ENCODE data around the gene FBXL2. TPM values are rescaled to one million over a fixed set of nuclear protein-coding genes. Genes with fewer than 3 reads are reported as not detected.
"Not testable (repeated sequence)": the region's sequence is repeated elsewhere in the genome, so short reads cannot be mapped to it uniquely, and the experiment has no call there.

FBXL2 gene
- total RNA-seq, 4 donors from 2014 or later = 0.24 to 1.9 (median 0.82) TPM; not detected in 1

GRCh38 chr3:33401781-33402180 is 124.5 kb downstream of the FBXL2 start:
- Histone ChIP-seq H3K4me1 (no peaks in the 10 kb centered on the region), H3K36me3 (peaks cover 0 to 85% of the 10 kb centered on the region in 2 donors), H3K27ac (no peak overlapping the region), H3K27me3 (no peaks in the 10 kb centered on the region), H3K4me3 (no peak overlapping the region), H3K9me3 (no peaks in the 10 kb centered on the region)
- TF ChIP-seq CTCF (IDR thresholded peaks at IDR 0.05 in 4 of 5, conservative IDR thresholded peaks at IDR 0.05 in 1 of 5) (no peak), POLR2A (IDR thresholded peaks at IDR 0.05) (no peak)
- in situ Hi-C loops (cut with MboI; ENCODE audit: low sequenced_read_pairs in 4 of 4) (no loop called here), intact Hi-C loops (cut with DNase I; ENCODE audit: low total_unique reads) (no loop called here)
- ATAC-seq = no peak
- no peak for DNase-seq

- ATAC-seq = no peak
- Histone ChIP-seq H3K4me3 (no peak overlapping the region), H3K27ac (no peak overlapping the region), H3K27me3 (no peaks in the 10 kb centered on the region), H3K9me3 (no peaks in the 10 kb centered on the region), H3K4me1 (no peaks in the 10 kb centered on the region), H3K36me3 (peaks cover 0 to 86% of the 10 kb centered on the region in 2 donors)
- intact Hi-C loops (cut with DNase I; ENCODE audit: low total_unique reads) = no loop called here
- in situ Hi-C loops (cut with MboI; ENCODE audit: low sequenced_read_pairs in 4 of 4) = no loop called here
- DNase-seq = no peak
- TF ChIP-seq CTCF (IDR thresholded peaks at IDR 0.05 in 4 of 5, conservative IDR thresholded peaks at IDR 0.05 in 1 of 5) (no peak), POLR2A (IDR thresholded peaks at IDR 0.05) (no peak)
Measured at GRCh38 chr3:33402936-33403335, 125.7 kb downstream of the FBXL2 start.

DNA sequence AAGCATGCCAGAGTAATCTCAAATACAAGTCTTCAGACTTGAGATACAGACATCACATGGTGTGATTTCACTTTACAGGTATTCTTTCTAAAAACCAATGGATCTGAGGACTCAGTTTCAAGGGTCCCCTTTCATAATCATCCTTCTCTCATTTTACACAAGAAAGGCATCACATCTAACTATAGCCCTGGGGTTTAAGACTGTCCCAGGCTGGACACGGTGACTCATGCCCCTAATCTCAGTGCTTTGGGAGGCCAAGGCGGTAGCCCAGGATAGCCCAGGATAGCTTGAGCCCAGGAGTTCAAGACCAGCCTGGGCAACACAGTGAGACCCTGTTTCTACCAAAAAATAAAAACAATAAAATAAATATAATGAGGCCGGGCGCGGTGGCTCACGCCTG is 126.5 kb downstream of the FBXL2 start:
- TF ChIP-seq CTCF (IDR thresholded peaks at IDR 0.05 in 4 of 5, conservative IDR thresholded peaks at IDR 0.05 in 1 of 5) = no peak
- no peak for TF ChIP-seq POLR2A (IDR thresholded peaks at IDR 0.05)
- in situ Hi-C loops (cut with MboI; ENCODE audit: low sequenced_read_pairs in 4 of 4) = no loop called here
- Histone ChIP-seq H3K27ac (no peak overlapping the region), H3K9me3 (no peaks in the 10 kb centered on the region), H3K36me3 (peaks cover 0 to 86% of the 10 kb centered on the region in 2 donors), H3K27me3 (no peaks in the 10 kb centered on the region), H3K4me3 (no peak overlapping the region), H3K4me1 (no peaks in the 10 kb centered on the region)
- DNase-seq (no peak), ATAC-seq (no peak)
- intact Hi-C loops (cut with DNase I; ENCODE audit: low total_unique reads) = no loop called here

DNA sequence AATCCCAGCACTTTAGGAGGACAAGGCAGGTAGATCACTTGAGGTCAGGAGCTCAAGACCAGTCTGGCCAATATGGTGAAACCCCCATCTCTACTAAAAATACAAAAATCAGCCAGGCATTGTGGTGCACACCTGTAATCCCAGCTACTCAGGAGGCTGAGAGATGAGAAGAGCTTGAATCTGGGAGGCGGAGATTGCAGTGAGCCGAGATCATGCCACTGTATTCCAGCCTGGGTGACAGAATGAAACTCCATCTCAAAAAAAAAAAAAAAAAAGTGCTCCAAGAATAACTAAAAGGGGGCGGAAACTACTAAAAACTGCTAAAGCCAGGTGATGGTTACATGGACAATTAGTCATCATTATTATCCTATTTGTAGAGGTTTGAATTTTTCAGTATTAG is 133.6 kb downstream of the FBXL2 start:
- H3K27me3 ChIP-seq; H3K9me3 ChIP-seq; H3K4me3 ChIP-seq; H3K4me1 ChIP-seq; DNase-seq; H3K27ac ChIP-seq; ATAC-seq; in situ Hi-C loops (cut with MboI; ENCODE audit: low sequenced_read_pairs in 4 of 4); intact Hi-C loops (cut with DNase I; ENCODE audit: low total_unique reads): not testable (repeated sequence)
- H3K36me3 ChIP-seq = peaks cover 0 to 56% of the 10 kb centered on the region in 2 donors

- no peaks in the 10 kb centered on the region for H3K9me3 ChIP-seq
- peaks cover 0 to 8% of the 10 kb centered on the region in 2 donors for H3K4me1 ChIP-seq
- intact Hi-C loops (cut with DNase I; ENCODE audit: low total_unique reads) = no loop called here
- in situ Hi-C loops (cut with MboI; ENCODE audit: low sequenced_read_pairs in 4 of 4) = no loop called here
- ATAC-seq (no peak), DNase-seq (no peak)
- no peak overlapping the region for H3K27ac ChIP-seq
- H3K27me3 ChIP-seq = no peaks in the 10 kb centered on the region
- no peak overlapping the region for H3K4me3 ChIP-seq
- peaks cover 0 to 24% of the 10 kb centered on the region in 2 donors for H3K36me3 ChIP-seq
- TF ChIP-seq POLR2A (IDR thresholded peaks at IDR 0.05) (no peak), CTCF (IDR thresholded peaks at IDR 0.05 in 4 of 5, conservative IDR thresholded peaks at IDR 0.05 in 1 of 5) (no peak)
Measured at GRCh38 chr3:33417066-33417673, 139.9 kb downstream of the FBXL2 start.
